Activated CD8-positive, alpha-beta T cell treated with anti-CD3 and anti-CD28 coated beads for 36 hours (primary cell): ENCODE data around the gene PNKD. TPM values are rescaled to one million over a fixed set of nuclear protein-coding genes. Genes with fewer than 3 reads are reported as not detected.

Source experiments
- ATAC-seq: fragments of 200-7000 bp; cut with Tn5 transposase; one replicate; pipeline ENCODE4 v1.10.0; 2021; ENCODE audit warnings: mild to moderate bottlenecking, moderate library complexity
- CTCF ChIA-PET: fragments of 350-600 bp; sonication (Branson Sonifier 250); formaldehyde crosslinking; loops from one replicate; lab custom pipeline; 2021; ENCODE audit warnings: antibody characterized with exemption; lab: Charles Lee
- POLR2A ChIA-PET: fragments of 350-600 bp; sonication (Branson Sonifier 250); formaldehyde crosslinking; loops from one replicate; lab custom pipeline; 2021; ENCODE audit warnings: antibody characterized with exemption; lab: Charles Lee
- DNase-seq: peaks from one replicate; pipeline ENCODE4 v3.0.0-alpha.2; 2020
- H3K27ac Mint-ChIP-seq: one replicate; pipeline ENCODE4 v1.8.0; 2021; ENCODE audit warnings: mild to moderate bottlenecking, mixed read lengths
- H3K27me3 Mint-ChIP-seq: one replicate; pipeline ENCODE4 v1.8.0; 2021; ENCODE audit warnings: mixed read lengths
- H3K36me3 Mint-ChIP-seq: one replicate; pipeline ENCODE4 v1.8.0; 2021; ENCODE audit warnings: low read depth, mixed read lengths
- H3K4me1 Mint-ChIP-seq: one replicate; pipeline ENCODE4 v1.8.0; 2021; ENCODE audit warnings: low read depth, mixed read lengths
- H3K4me3 Mint-ChIP-seq: one replicate; pipeline ENCODE4 v1.8.0; 2021; ENCODE audit warnings: mild to moderate bottlenecking, moderate library complexity, mixed read lengths
- H3K9me3 Mint-ChIP-seq: one replicate; pipeline ENCODE4 v1.8.0; 2021; ENCODE audit warnings: mixed read lengths
- intact Hi-C: fragments of 100-400 bp; cut with micrococcal nuclease; formaldehyde crosslinking; loops from one replicate; pipeline ENCODE4 v1.10.0; 2022
- total RNA-seq, 2 experiments: library from RNA; stranded (reverse); gene quantifications; one replicate each; pipeline ENCODE4 v1.2.3, GENCODE V29; 2021
- TF ChIP-seq, protein P1 (sequence below): fragments of 200-600 bp; IDR thresholded peaks from one replicate; pipeline ENCODE4 v1.8.0; 2022; ENCODE audit warnings: antibody characterized with exemption, mild to moderate bottlenecking

The PNKD gene
- total RNA-seq, 2 experiments from 2014 or later = 19.8 to 24.4 TPM

DNA sequence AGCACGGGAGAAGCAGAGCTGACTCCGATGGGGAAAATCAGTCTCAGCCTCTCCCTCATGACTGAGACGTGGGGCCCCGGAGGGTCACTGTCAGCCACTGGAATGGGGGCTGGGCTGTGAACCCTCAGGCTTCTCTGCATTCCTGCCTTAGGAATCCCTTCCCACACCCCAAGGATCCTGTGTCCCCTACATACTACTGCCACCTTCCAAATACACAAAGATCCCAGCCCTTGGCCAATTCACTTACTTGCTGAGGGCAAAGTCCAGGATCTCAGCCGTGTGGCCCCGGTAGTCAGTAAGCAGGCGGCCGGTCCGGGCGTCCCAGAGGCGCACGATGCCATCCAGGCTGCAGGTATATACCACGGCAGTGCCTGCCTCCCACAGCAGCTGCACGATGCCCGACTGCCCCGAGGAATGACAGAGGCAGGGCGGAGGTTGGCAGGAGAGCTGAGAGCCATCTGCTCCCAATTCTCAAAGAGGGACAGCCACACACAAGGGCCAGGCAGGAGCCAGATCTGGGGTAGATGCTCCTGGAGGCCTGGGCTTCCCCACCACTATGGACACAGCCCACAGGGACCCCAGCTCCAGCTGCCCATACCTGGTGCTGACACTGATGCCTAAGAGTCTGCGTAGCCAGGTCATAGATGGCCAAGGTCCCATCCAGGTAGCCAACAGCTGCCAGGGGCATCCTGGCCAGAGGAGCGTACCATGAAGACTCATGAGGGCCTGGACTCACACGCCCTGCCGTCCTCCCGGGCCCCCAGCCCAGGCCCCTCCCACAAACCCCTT lies 5.4 kb upstream of the PNKD start:
- ATAC-seq (no peak), DNase-seq (no peak)
- ChIA-PET CTCF (no interaction called here), POLR2A (interaction anchor here (2.1 kb wide), 1 partner anchor 12 kb away, joined by 7 read pairs; no protein-coding TSS in a partner anchor)
- no peaks in the 10 kb centered on the region for H3K9me3 Mint-ChIP-seq
- intact Hi-C loops = no loop called here
- H3K27me3 Mint-ChIP-seq = no peaks in the 10 kb centered on the region
- peaks cover 26% of the 10 kb centered on the region for H3K36me3 Mint-ChIP-seq
- TF ChIP-seq, protein P1, sequence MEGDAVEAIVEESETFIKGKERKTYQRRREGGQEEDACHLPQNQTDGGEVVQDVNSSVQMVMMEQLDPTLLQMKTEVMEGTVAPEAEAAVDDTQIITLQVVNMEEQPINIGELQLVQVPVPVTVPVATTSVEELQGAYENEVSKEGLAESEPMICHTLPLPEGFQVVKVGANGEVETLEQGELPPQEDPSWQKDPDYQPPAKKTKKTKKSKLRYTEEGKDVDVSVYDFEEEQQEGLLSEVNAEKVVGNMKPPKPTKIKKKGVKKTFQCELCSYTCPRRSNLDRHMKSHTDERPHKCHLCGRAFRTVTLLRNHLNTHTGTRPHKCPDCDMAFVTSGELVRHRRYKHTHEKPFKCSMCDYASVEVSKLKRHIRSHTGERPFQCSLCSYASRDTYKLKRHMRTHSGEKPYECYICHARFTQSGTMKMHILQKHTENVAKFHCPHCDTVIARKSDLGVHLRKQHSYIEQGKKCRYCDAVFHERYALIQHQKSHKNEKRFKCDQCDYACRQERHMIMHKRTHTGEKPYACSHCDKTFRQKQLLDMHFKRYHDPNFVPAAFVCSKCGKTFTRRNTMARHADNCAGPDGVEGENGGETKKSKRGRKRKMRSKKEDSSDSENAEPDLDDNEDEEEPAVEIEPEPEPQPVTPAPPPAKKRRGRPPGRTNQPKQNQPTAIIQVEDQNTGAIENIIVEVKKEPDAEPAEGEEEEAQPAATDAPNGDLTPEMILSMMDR = no peak
- no peak overlapping the region for H3K4me3 Mint-ChIP-seq
- peaks cover 28% of the 10 kb centered on the region for H3K4me1 Mint-ChIP-seq
- H3K27ac Mint-ChIP-seq = peak overlapping the region; percentile 7

DNA sequence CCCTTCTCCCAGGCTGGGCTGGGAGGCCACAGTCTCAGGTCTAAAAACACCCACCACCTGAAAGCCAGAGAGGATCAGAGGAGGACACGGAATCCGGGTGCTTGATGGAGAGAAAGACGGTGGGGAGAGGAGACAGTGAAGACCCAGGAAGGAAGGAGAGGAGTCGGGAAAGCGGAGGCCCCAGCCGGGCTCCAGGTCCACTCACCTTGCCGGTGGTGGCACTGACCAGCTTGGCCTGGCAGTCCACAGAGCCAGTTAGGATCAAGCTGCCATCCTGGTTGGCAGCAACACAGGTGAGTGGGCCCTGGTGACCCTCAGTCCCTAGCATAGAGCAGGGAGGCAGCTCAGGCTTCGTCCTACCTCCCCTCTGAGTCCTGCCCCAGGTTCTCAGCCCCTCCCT lies 4.7 kb upstream of the PNKD start:
- Mint-ChIP-seq H3K36me3 (peaks cover 26% of the 10 kb centered on the region), H3K4me3 (no peak overlapping the region), H3K9me3 (no peaks in the 10 kb centered on the region), H3K27me3 (no peaks in the 10 kb centered on the region), H3K27ac (peak overlapping the region; percentile 1), H3K4me1 (peaks cover 28% of the 10 kb centered on the region)
- DNase-seq (no peak), ATAC-seq (no peak)
- ChIA-PET POLR2A (interaction anchor here (1.0 to 2.1 kb wide), 4 partner anchors 10 to 18 kb away, joined by 3 to 7 read pairs (median 4); no protein-coding TSS in a partner anchor), CTCF (no interaction called here)
- intact Hi-C loops = no loop called here
- TF ChIP-seq, protein P1 = no peak

DNA sequence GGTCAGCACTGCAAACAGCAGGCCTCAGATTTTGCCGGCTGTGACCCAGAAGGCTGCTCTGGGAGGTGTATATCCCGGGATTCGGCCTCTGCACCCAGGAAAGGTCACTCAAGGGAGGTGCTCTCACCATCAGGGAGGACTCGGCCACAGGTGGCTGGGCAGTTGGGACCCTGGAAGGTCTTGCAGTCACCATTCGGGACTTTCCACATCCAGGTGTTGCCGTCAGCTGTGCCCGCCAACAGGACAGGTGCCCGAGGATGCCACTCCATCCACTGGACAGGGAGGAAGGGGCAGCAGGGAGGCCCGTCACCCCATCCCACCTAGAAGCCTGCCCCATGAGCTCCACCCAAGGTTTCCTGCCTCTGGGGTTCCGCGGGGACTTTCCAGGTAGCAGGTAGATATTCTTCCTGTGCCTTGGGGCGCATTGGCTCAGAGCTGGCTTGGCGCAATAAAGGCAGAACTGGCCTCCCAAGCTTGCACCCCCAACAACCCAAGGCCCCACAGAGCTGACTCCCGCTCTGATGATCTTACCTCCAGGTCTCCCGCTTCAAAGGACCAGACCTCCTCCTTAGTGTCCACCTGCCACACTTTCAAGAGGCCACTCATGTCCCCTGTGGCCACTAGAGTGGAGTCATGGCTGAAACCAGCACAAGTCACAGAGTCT lies 3.9 kb upstream of the PNKD start:
- peaks cover 34% of the 10 kb centered on the region for H3K4me1 Mint-ChIP-seq
- CTCF ChIA-PET = no interaction called here
- TF ChIP-seq, protein P1 = no peak
- no peak overlapping the region for H3K27ac Mint-ChIP-seq
- no peaks in the 10 kb centered on the region for H3K27me3 Mint-ChIP-seq
- ATAC-seq (no peak), DNase-seq (no peak)
- H3K4me3 Mint-ChIP-seq = no peak overlapping the region
- POLR2A ChIA-PET = interaction anchor here (0.6 to 2.4 kb wide), 5 partner anchors 8 to 37 kb away, joined by 3 to 10 read pairs (median 4); no protein-coding TSS in a partner anchor
- no peaks in the 10 kb centered on the region for H3K9me3 Mint-ChIP-seq
- intact Hi-C loops = no loop called here
- H3K36me3 Mint-ChIP-seq = peaks cover 26% of the 10 kb centered on the region

DNA sequence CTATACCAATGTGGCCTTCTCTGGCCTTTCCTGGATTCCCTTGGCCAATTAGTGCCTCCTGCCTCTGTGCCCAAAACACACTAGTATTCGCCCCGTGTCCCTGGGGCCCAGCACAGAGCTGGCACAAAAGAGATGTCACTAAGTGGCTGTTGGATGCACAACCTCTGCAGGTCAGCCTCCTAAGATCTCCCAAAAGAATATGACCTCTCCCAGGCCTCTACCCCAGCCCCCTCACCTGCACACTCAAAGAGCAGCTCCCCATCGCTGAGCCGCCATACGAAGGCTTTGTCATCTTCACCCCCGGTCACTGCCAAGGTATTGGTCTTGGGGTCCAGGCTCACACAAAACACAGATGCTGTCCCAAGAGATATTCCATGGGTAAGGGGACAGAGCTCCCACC lies 3.1 kb upstream of the PNKD start:
- peaks cover 26% of the 10 kb centered on the region for H3K36me3 Mint-ChIP-seq
- DNase-seq (no peak), ATAC-seq (no peak)
- ChIA-PET CTCF (interaction anchor here (1.5 to 2.3 kb wide), 2 partner anchors 10 to 11 kb away, joined by 5 to 10 read pairs; no protein-coding TSS in a partner anchor), POLR2A (interaction anchor here (0.7 to 2.4 kb wide), 5 partner anchors 9 to 20 kb away, joined by 3 to 10 read pairs (median 5); no protein-coding TSS in a partner anchor)
- no peaks in the 10 kb centered on the region for H3K27me3 Mint-ChIP-seq
- intact Hi-C loops = no loop called here
- H3K9me3 Mint-ChIP-seq = no peaks in the 10 kb centered on the region
- H3K4me1 Mint-ChIP-seq = peaks cover 42% of the 10 kb centered on the region
- H3K4me3 Mint-ChIP-seq = peak overlapping the region; percentile 22
- no peak overlapping the region for H3K27ac Mint-ChIP-seq
- TF ChIP-seq, protein P1 = no peak
